Adrenal gland (tissue), 12 donors: ENCODE data around the gene AGR2. TPM values are rescaled to one million over a fixed set of nuclear protein-coding genes. Genes with fewer than 3 reads are reported as not detected.

ENCODE experiments used
- DNase-seq, 7 donors: peaks; one replicate each; pipeline ENCODE4 v3.0.0-alpha.2; 2019 to 2020
- H3K27ac ChIP-seq, 5 donors: fragments of 200-600 bp; sonication (generic) in 4 of 5; 1 replicate in 3 of 5; 2 replicates in 2 of 5; pipeline versions ENCODE4 v1.5.1 to v1.8.0; 2016 to 2020; ENCODE audit warnings: mild to moderate bottlenecking in 1 of 5
- H3K27me3 ChIP-seq: fragments of 200-600 bp; 2 replicates; pipeline ENCODE4 v1.8.0; 2021
- H3K36me3 ChIP-seq, 2 donors: fragments of 200-600 bp; replicated peaks in 1 of 2; 1 replicate in 1 of 2; 2 replicates in 1 of 2; pipeline versions ENCODE4 v1.5.1 to v1.8.0; 2018 to 2022
- H3K4me1 ChIP-seq, 2 donors: fragments of 200-600 bp; replicated peaks in 1 of 2; 1 replicate in 1 of 2; 2 replicates in 1 of 2; pipeline versions ENCODE4 v1.5.1 to v1.8.0; 2018 to 2021
- H3K4me3 ChIP-seq, 4 donors: fragments of 200-600 bp; sonication (generic) in 3 of 4; one replicate each; pipeline ENCODE4 v1.5.1; 2016 to 2018
- H3K9me3 ChIP-seq, 3 donors: fragments of 200-600 bp; sonication (generic) in 1 of 3; replicated peaks in 1 of 3; 1 replicate in 2 of 3; 2 replicates in 1 of 3; pipeline versions ENCODE4 v1.5.1 to v1.8.0; 2016 to 2021
- CTCF ChIP-seq, 6 experiments: fragments of 450-650 bp in 4 of 6; fragments of 200-600 bp in 2 of 6; sonication (generic) in 1 of 6; IDR thresholded peaks; 1 replicate in 5 of 6; 2 replicates in 1 of 6; pipeline versions ENCODE4 v1.5.1 to v1.8.0; 2016 to 2021; ENCODE audit warnings: antibody characterized with exemption in 6 of 6, mild to moderate bottlenecking in 2 of 6, moderate library complexity in 1 of 6
- POLR2A ChIP-seq, 2 donors: fragments of 450-650 bp; IDR thresholded peaks; one replicate each; pipeline ENCODE4 v1.6.1; 2017; ENCODE audit warnings: antibody characterized with exemption in 2 of 2, mild to moderate bottlenecking in 2 of 2, moderate library complexity in 1 of 2
- WGBS, 4 donors: extraction: QIAGEN DNeasy Blood & Tissue Kit in 2 of 4; methylation state at CpG; one replicate each; pipeline versions ENCODE4 v1.1.5 to v1.1.7; 2013 to 2017; 5-methylcytosine and 5-hydroxymethylcytosine counted together
- intact Hi-C, 2 donors: fragments of 100-400 bp; cut with DNase I; formaldehyde crosslinking; loops; one replicate each; pipeline versions ENCODE4 v1.14.1 to v1.15.0; 2022 to 2023
- polyA plus RNA-seq, 3 donors: library from polyadenylated mRNA; stranded (reverse); fragments of 200-250 nt in 2 of 3; fragments of 350-450 nt in 1 of 3; fragmentation: Illumina TruSeq in 1 of 3; extraction: RNeasy Lipid Tissue Mini Kit (QIAGEN cat#74804) in 1 of 3; gene quantifications; one replicate each; pipeline ENCODE4 v1.2.3, GENCODE V29; 2013 to 2014
- total RNA-seq, 9 donors: library from RNA; depleted of rRNA in 4 of 9; stranded (reverse); fragments of >200 nt in 4 of 9; fragments of 120-200 nt in 1 of 9; fragmentation: NEBNext Ultra II Directional in 1 of 9; extraction: Animal tissue kit (Norgen Biotek cat#: 25700) in 1 of 9; gene quantifications; one replicate each; pipeline versions ENCODE4 v1.1.0 to v1.2.4, GENCODE V29; 2013 to 2023
- donor health status: healthy with polysubstance abuse.
- donor health status: Bipolar disorder and iron deficiency.
- donor health status: DM: yes; HTN: yes; CAD: no.
- donor health status: DM: no; HTN: no; CAD: no.
- donor health status: DM: no; HTN: no; CAD: no.
- donor health status: DM: yes; HTN: yes; CAD: no.

Gene AGR2
- total and polyA plus RNA-seq, 12 donors, result 0.13 to 4.3 (median 1.3) TPM; not detected in 7

DNA sequence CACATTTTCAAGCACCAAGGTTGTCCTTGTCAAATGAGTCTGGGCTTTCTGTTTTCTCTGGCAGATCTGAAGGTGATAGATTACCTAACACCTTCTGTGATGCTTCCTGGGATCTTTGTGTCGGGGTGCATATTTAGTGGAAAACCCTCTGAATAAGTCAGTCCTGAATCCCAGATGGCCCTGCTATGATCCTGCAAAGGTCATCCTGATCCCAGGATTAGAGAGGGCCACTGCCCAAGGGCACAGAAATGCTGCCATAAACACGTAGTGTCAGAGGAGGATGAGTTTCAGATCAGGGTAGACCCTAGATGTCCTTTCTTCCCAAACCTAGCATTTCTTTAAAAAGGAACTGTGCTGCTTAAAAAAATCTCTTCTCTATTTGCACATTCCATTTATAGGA, 19.0 kb downstream of the AGR2 start:
- WGBS, 4 donors, result 56 to 65% (median 59%) methylated on average over 2 of the region's 2 CpGs
- TF ChIP-seq CTCF (IDR thresholded peaks at IDR 0.05) (no peak), POLR2A (IDR thresholded peaks at IDR 0.05) (no peak)
- Histone ChIP-seq H3K36me3 (no peaks in the 10 kb centered on the region), H3K27me3 (no peaks in the 10 kb centered on the region), H3K27ac (no peak overlapping the region), H3K4me1 (no peaks in the 10 kb centered on the region), H3K9me3 (no peaks in the 10 kb centered on the region), H3K4me3 (no peak overlapping the region)
- no peak for DNase-seq
- intact Hi-C loops, result loop anchor here in 1 of 2 donors (10.0 kb wide), 1 partner anchor 71 kb away; no protein-coding TSS in a partner anchor

GRCh38 chr7:16785321-16785720, 19.5 kb downstream of the AGR2 start:
- H3K9me3 ChIP-seq, result no peaks in the 10 kb centered on the region
- H3K36me3 ChIP-seq, result no peaks in the 10 kb centered on the region
- H3K27ac ChIP-seq, result no peak overlapping the region
- H3K4me1 ChIP-seq, result no peaks in the 10 kb centered on the region
- no peak overlapping the region for H3K4me3 ChIP-seq
- no peak for TF ChIP-seq POLR2A (IDR thresholded peaks at IDR 0.05)
- TF ChIP-seq CTCF (IDR thresholded peaks at IDR 0.05), result no peak
- H3K27me3 ChIP-seq, result no peaks in the 10 kb centered on the region
- intact Hi-C loops, result loop anchor here in 1 of 2 donors (10.0 kb wide), 1 partner anchor 71 kb away; no protein-coding TSS in a partner anchor
- 66 to 79% (median 72%) methylated on average over 1 of the region's 1 CpG for WGBS, 4 donors
- no peak for DNase-seq

GRCh38 chr7:16780596-16780995, 24.2 kb downstream of the AGR2 start:
- Histone ChIP-seq H3K4me3 (no peak overlapping the region), H3K9me3 (no peaks in the 10 kb centered on the region), H3K4me1 (no peaks in the 10 kb centered on the region), H3K27ac (no peak overlapping the region), H3K36me3 (no peaks in the 10 kb centered on the region), H3K27me3 (no peaks in the 10 kb centered on the region)
- WGBS, 4 donors, result 56 to 91% (median 73%) methylated on average over 1 of the region's 1 CpG
- intact Hi-C loops, result loop anchor here in 1 of 2 donors (10.0 kb wide), 1 partner anchor 66 kb away; no protein-coding TSS in a partner anchor
- no peak for TF ChIP-seq CTCF (IDR thresholded peaks at IDR 0.05)
- no peak for TF ChIP-seq POLR2A (IDR thresholded peaks at IDR 0.05)
- no peak for DNase-seq

GRCh38 chr7:16779051-16779450, 25.7 kb downstream of the AGR2 start:
- no peaks in the 10 kb centered on the region for H3K9me3 ChIP-seq
- no peak for TF ChIP-seq CTCF (IDR thresholded peaks at IDR 0.05)
- H3K4me1 ChIP-seq, result no peaks in the 10 kb centered on the region
- intact Hi-C loops, result no loop called here
- DNase-seq, result no peak
- no peaks in the 10 kb centered on the region for H3K36me3 ChIP-seq
- WGBS, 4 donors, result 20 to 29% (median 24%) methylated on average over 1 of the region's 1 CpG
- no peak overlapping the region for H3K27ac ChIP-seq
- no peak overlapping the region for H3K4me3 ChIP-seq
- no peaks in the 10 kb centered on the region for H3K27me3 ChIP-seq
